Ureter (tissue), 1 donor: ENCODE data around the gene PRKCH. TPM values are rescaled to one million over a fixed set of nuclear protein-coding genes. Genes with fewer than 3 reads are reported as not detected.
"Not testable (repeated sequence)": the region's sequence is repeated elsewhere in the genome, so short reads cannot be mapped to it uniquely, and the experiment has no call there.

Experiments used
- DNase-seq: peaks from one replicate; pipeline ENCODE4 v3.0.0-alpha.2; 2020; ENCODE audit warnings: low spot score
- total RNA-seq: library from RNA; stranded (reverse); gene quantifications from one replicate; pipeline ENCODE4 v1.2.4, GENCODE V29; 2023
- donor health status: DM: yes; HTN: yes; CAD: no.

Gene PRKCH
- total RNA-seq, 1 donor from 2014 or later = 90.2 TPM

- DNase-seq = no peak
These were observed 206.1 kb downstream of the PRKCH start for GRCh38 chr14:61527325-61528100.

DNA sequence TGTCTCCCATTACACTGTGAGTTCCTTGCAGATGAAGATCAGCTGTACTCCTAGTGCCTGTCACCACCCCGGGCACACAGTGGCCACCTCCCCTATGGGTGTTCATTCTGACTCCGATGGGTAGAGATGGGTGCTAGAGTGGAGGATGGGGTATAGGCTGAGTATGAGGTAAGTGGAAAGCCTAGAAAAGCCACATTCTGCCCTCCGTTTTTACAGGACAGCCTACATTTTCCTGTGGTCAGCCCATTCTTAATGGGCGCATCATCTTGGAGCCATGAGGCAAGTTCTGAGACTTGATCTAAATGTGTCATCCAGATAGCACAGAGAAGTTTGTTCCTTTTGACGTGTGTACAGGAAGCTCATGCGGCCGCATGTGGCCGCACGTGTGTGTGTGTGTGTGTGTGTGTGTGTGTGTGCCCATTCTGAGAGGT is 207.2 kb downstream of the PRKCH start:
- DNase-seq = no peak

- not testable (repeated sequence) for DNase-seq
These were observed 208.0 kb downstream of the PRKCH start for GRCh38 chr14:61529360-61529759.

DNA sequence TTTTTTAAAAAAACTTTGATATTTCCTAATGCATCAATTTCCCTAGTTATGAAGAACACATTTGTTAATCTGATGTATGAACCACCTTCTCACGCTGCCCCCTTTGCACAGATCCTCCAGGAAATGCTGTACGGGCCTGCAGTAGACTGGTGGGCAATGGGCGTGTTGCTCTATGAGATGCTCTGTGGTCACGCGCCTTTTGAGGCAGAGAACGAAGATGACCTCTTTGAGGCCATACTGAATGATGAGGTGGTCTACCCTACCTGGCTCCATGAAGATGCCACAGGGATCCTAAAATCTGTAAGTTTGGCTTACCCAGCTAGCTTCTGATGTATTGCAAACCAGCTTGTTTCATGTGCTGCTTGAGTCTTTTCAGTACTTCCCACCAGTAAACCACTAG is 208.9 kb downstream of the PRKCH start:
- DNase-seq = no peak

GRCh38 chr14:61530896-61531295 is 209.5 kb downstream of the PRKCH start:
- no peak for DNase-seq

DNA sequence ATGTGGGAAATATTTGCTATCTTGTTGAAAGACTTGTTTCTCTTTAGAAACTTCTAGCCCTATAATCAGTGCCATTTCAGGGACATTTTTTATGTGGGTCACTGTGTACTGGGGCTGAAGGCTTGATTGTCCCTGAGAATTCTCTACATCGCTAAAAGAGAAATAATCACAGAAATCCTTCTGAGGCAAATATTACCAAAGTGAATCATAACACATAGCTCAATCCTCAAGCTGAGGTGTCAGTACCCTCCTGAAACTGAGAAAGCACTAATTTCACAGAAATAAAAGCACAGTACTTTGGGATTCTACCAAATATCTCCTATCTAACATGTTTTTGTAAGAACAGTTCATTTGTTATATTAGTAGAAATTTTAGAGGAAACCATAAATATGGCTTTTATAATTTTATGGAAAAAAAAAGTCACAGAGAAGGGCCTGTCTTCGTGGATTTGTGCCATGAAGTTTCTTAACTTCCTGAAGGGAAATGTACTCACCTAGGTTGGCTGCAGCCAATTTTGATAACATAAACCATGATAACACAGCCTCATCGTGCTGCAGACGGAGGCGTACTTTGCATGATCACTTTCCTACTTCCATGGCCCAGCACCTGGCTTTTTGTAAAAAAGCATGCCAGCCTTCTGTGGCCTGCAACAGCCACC is 210.2 kb downstream of the PRKCH start:
- DNase-seq = no peak

DNA sequence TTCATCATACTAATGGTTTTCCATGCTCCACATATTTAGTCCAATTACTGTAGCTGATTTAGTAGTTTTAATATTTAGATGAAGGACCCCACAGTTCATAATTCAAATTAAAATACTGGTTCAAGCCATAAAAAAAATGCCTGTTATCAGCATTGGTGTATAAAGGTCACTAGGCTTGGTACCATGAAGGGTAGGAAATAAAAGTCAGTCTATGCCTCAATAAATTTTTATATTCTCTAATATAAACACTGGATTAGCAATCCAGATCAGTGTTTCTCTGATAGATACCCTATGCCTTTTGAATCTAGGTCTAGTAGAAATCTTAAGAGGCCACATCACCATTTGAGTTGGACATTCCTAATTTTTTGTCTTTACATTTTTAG is 210.7 kb downstream of the PRKCH start:
- DNase-seq = no peak

DNA sequence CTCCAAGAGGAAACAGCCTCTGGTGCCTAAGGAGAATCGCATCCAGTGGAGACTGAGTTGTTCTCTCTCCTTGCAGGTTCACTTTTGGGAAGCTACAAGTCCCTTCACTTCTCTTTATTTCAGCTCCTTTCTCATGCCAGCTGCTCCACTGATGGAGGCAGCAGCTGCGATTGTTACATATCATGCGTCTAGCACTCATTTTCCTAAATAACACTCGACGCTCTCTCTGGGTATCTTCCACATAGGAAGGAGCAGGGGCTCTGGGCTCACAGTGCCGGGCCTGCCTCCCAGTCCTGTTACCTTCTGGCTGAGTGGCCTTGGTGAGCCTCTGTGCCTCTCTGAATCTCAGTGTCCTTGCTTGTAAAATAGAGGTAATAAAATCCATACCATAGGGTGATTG is 211.4 kb downstream of the PRKCH start:
- no peak for DNase-seq

- DNase-seq = no peak
These were observed 212.3 kb downstream of the PRKCH start for GRCh38 chr14:61533513-61534255.

- DNase-seq = no peak
These were observed 213.7 kb downstream of the PRKCH start for GRCh38 chr14:61535032-61535431.

DNA sequence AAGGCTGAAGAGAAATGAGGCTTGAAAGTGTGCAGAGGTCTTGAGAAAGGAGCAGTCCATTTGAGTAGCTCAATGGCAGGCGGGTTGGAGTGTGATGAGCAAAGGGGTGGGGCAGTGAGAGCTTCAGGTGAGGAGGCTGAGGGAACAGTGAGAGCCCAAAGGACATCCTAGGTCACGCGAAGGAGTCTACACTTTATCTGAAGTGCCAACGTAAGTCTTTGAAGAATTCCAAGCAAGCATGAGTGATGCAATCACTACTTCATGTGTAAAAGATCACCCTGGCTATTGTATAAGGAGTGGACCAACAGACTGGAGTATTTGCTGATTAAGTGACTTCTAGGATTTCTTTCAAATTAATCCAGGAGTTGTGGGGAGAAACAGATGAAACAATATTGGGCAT is 214.1 kb downstream of the PRKCH start:
- DNase-seq = no peak

GRCh38 chr14:61536661-61537562 is 215.5 kb downstream of the PRKCH start:
- DNase-seq = no peak

DNA sequence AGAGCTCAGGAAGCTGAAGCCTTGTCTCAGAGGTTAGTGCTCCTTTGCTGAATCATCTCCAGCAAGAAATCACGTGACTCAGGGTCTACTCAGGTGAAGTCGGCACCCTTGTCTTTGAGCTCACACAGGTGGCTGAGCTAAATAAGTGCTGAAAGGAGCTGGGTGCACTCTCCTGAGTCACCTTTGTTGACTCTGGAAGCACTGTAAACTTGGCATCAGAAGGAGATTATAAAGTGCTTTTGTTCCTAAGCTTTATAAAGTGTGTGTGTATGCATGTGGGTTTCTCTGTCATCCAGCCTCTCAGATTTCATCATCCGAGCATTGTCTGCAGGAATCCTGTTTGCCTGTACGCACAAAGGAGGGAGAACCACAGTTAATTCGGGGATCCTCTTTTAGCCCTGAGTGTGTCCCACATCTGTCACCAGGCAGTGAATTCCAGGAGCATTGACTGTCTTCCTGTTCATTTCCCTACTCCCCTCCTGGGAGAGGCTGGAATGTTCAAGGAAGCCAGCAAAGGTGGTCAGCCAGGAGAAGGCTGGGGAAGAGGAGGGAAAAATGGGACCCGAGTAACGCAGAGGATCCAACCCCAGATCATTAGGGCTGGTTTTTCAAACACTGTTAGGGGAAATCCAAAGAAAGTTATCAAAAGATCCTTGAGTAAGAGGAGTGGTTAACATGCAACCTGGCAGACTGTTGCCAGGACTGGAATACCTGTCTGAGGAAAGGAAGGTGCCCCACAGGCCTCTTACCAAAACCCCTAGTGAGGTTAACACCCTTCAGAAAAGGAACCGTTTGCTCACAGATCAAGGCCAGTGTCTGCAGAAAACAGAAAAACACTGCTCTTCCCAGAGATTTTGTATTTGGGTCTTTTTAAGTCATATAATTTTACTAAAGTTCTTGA is 216.4 kb downstream of the PRKCH start:
- DNase-seq = no peak

DNA sequence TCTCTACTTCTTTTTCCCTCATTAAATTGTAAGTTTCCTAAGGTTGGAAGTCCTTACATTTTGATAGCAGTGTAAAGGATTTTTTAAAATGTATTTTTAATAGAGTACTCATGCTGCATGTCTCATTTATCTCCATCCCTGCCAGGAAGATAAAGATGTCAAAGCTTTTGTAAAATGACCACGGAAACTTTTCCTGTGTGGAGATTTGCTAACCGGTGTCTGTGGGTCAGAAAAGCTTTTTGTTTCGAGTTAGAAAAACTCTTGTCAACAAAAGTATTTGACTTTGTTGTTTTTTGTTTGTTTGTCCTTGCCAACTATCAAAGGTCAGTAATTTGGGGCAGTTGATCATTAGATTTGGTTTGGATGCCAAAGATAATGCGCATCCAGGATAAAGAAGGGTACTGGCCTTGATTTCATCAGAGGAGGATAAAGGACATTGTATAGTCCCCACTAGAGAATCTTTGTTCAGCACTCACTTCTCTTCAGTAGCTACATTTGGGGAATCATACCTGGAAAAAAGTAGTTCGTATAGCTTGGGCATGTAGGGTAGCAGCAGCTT is 217.2 kb downstream of the PRKCH start:
- DNase-seq = no peak

DNA sequence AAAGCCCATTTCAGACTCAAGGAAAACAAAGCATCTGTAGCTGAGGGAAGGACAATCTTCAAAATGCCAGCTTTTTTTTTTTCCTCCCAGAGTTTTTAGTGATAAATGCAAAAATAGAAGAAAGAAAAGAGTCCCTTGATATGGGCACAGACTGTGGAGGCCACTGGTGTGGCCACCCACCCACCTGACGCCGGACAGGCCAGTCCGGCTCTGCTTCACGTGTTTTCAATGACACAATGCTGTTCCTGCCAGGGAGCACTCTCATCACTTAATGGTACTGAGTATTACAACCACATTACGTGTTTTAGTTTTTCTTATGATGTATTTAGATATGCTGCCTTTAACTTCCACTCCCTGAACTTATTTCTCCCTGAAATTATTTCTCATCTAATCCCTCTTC is 218.3 kb downstream of the PRKCH start:
- no peak for DNase-seq

- no peak for DNase-seq
These were observed 219.6 kb downstream of the PRKCH start for GRCh38 chr14:61540931-61541330.

DNA sequence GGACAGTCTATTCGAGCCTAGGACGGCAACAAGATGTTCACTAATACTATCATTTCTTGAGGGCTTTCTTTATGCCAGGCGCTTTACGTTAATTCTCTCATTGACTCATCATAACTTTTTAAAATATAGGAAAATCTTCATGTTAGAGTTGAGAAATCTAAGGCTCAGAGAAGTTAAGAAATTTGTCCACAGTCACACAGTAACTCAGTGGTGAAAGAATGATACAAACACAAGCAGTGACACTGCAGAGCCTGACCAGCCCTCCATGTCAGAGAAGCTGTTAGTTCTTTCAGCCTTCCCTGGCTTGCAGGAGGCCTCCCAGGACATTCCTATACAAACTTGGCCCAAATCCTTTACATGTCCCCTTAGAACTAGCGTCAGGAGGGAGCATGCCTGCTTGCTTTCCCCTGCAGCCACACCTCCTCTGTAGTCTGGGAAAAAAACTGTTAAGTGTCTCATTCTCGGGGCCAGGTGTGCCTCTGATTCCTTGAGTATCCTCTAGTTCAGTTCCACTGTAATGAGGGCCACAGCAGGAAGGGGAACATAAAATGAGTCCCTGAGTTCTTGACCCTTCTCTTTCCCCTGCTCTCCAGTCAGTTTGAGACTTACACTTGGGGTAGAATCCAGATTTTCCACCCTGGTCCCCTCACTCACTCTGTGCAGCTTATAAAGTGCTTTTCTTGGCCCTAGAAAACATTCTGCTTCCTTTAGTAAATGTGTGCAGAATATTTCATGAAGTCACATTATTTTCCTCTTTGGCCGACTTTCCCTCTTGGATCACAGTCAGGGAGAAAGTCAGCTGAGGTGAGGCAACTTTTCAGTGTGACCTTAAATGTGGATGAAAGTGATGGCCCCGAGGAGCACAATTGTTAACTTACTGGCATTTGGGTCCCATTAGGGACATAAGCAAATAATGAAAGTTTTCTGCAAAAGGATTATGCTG is 221.7 kb downstream of the PRKCH start:
- no peak for DNase-seq

DNA sequence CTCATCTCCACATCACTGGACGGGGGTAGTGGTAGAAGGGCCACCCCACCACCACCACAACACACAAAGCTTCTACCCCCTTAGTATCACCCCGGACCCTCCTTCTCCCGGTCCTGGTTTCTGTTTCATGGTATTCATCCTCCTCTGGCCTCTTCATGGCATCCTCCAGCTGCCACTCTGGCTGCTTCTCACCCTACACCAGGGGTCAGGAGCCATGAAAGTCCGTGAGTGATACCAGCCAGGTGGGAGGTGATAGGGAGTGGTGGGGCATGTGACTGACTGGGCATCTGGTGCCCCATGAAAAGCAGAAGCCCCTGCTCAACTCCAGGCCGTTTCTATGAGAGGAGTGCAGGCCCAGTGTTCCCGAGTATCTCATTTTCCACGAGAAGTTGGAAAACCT is 222.6 kb downstream of the PRKCH start:
- DNase-seq = no peak
